CD14-positive monocyte (primary cell): ENCODE measurements around the gene TOM1. TPM values are rescaled to one million over a fixed set of nuclear protein-coding genes. Genes with fewer than 3 reads are reported as not detected.
A peak's percentile ranks its signal among the peaks of the same experiment; 100 is the strongest.

Experiments used
- DNase-seq, 3 donors: peaks; one replicate each; pipeline ENCODE4 v3.0.0-alpha.2; 2011 to 2022
- H2AFZ ChIP-seq: 2 replicates; pipeline ENCODE4 v1.6.0; 2012; ENCODE audit warnings: mild to moderate bottlenecking, low read depth, low read length, inconsistent platforms; ENCODE audit not compliant: insufficient read depth, poor library complexity, severe bottlenecking
- H3K27ac ChIP-seq, 2 donors: 1 replicate in 1 of 2; 2 replicates in 1 of 2; pipeline ENCODE4 v1.5.1; 2012 to 2013; ENCODE audit warnings: low read length in 2 of 2, control low read depth in 1 of 2, inconsistent platforms in 1 of 2, low read depth in 1 of 2, mild to moderate bottlenecking in 1 of 2
- H3K27me3 ChIP-seq, 2 donors: one replicate each; pipeline versions ENCODE4 v1.6.0 to v1.6.1; 2011 to 2013; ENCODE audit warnings: low read length in 2 of 2; ENCODE audit not compliant: control insufficient read depth in 2 of 2, insufficient read depth in 2 of 2
- H3K36me3 ChIP-seq, 2 donors: replicated peaks in 1 of 2; 1 replicate in 1 of 2; 2 replicates in 1 of 2; pipeline versions ENCODE4 v1.5.1 to v1.6.1; 2012 to 2013; ENCODE audit warnings: low read length in 2 of 2, control low read depth in 1 of 2, inconsistent platforms in 1 of 2, mild to moderate bottlenecking in 1 of 2; ENCODE audit not compliant: insufficient read depth in 2 of 2, control insufficient read depth in 1 of 2
- H3K4me1 ChIP-seq, 2 donors: 1 replicate in 1 of 2; 2 replicates in 1 of 2; pipeline versions ENCODE4 v1.5.1 to v1.6.1; 2012 to 2013; ENCODE audit warnings: low read length in 2 of 2, control low read depth in 1 of 2, inconsistent platforms in 1 of 2, mild to moderate bottlenecking in 1 of 2, moderate library complexity in 1 of 2; ENCODE audit not compliant: insufficient read depth in 2 of 2, control insufficient read depth in 1 of 2
- H3K4me2 ChIP-seq: replicated peaks from 2 replicates; pipeline ENCODE3; 2012; ENCODE audit warnings: low read length, moderate library complexity, mild to moderate bottlenecking; ENCODE audit not compliant: poor library complexity, severe bottlenecking; ENCODE audit errors: extremely low read depth
- H3K4me3 ChIP-seq, 3 experiments: fragments of 200-600 bp in 1 of 3; sonication (generic) in 1 of 3; replicated peaks in 1 of 3; 1 replicate in 2 of 3; 2 replicates in 1 of 3; pipeline ENCODE4 v1.5.1; 2011 to 2013; ENCODE audit warnings: low read length in 3 of 3, mild to moderate bottlenecking in 3 of 3, control low read depth in 2 of 3, low read depth in 2 of 3, inconsistent platforms in 1 of 3, moderate library complexity in 1 of 3
- H3K79me2 ChIP-seq: 2 replicates; pipeline ENCODE4 v1.6.0; 2012; ENCODE audit warnings: mild to moderate bottlenecking, control low read depth, inconsistent platforms, low read length, moderate library complexity; ENCODE audit not compliant: insufficient read depth
- H3K9ac ChIP-seq: 2 replicates; pipeline ENCODE4 v1.6.0; 2017; ENCODE audit warnings: low read length, mild to moderate bottlenecking; ENCODE audit not compliant: insufficient read depth, poor library complexity, severe bottlenecking
- H3K9me3 ChIP-seq, 2 donors: replicated peaks in 1 of 2; 1 replicate in 1 of 2; 2 replicates in 1 of 2; pipeline versions ENCODE4 v1.5.1 to v1.6.1; 2012 to 2013; ENCODE audit warnings: low read length in 2 of 2, control low read depth in 1 of 2; ENCODE audit not compliant: control insufficient read depth in 1 of 2, insufficient read depth in 1 of 2
- H4K20me1 ChIP-seq: 2 replicates; pipeline ENCODE4 v1.6.0; 2012; ENCODE audit warnings: mild to moderate bottlenecking, low read length, control low read depth, moderate library complexity; ENCODE audit not compliant: insufficient read depth
- H3K27ac Mint-ChIP-seq, 7 donors: one replicate each; pipeline ENCODE4 v1.8.0; 2020; ENCODE audit warnings: mild to moderate bottlenecking in 7 of 7, mixed read lengths in 7 of 7, moderate library complexity in 6 of 7, inconsistent platforms in 2 of 7
- H3K27me3 Mint-ChIP-seq, 3 donors: one replicate each; pipeline ENCODE4 v1.8.0; 2021 to 2022; ENCODE audit warnings: low read depth in 3 of 3, mild to moderate bottlenecking in 3 of 3, mixed read lengths in 3 of 3, moderate library complexity in 3 of 3, inconsistent platforms in 1 of 3
- H3K36me3 Mint-ChIP-seq, 2 donors: one replicate each; pipeline ENCODE4 v1.8.0; 2020; ENCODE audit warnings: mixed read lengths in 2 of 2, inconsistent platforms in 1 of 2, mild to moderate bottlenecking in 1 of 2
- H3K4me1 Mint-ChIP-seq: one replicate; pipeline ENCODE4 v1.8.0; 2020; ENCODE audit warnings: mild to moderate bottlenecking, mixed read lengths
- H3K4me3 Mint-ChIP-seq, 2 donors: one replicate each; pipeline ENCODE4 v1.8.0; 2020; ENCODE audit warnings: mild to moderate bottlenecking in 2 of 2, mixed read lengths in 2 of 2, moderate library complexity in 1 of 2
- H3K9me3 Mint-ChIP-seq, 7 donors: one replicate each; pipeline ENCODE4 v1.8.0; 2020 to 2022; ENCODE audit warnings: mixed read lengths in 7 of 7, mild to moderate bottlenecking in 6 of 7, moderate library complexity in 6 of 7, inconsistent platforms in 2 of 7
- WGBS: methylation state at CpG from one replicate; pipeline ENCODE4 v1.1.5; 2013; ENCODE audit warnings: missing lambda C conversion rate; ENCODE audit not compliant: insufficient coverage; 5-methylcytosine and 5-hydroxymethylcytosine counted together
- intact Hi-C, 2 donors: fragments of 100-400 bp; cut with micrococcal nuclease; formaldehyde crosslinking; loops; one replicate each; pipeline versions ENCODE4 v1.15.0 to v1.15.1; 2023
- polyA plus RNA-seq, 3 donors: library from polyadenylated mRNA; depleted of rRNA in 1 of 3; unstranded in 2 of 3; stranded (reverse) in 1 of 3; fragments of 300-500 nt in 2 of 3; fragments of >200 nt in 1 of 3; fragmentation: Illumina TruSeq in 2 of 3; gene quantifications; 1 replicate in 2 of 3; 2 replicates in 1 of 3; pipeline ENCODE4 v1.2.3, GENCODE V29; 2012 to 2021
- TF ChIP-seq, protein P1 (sequence below): fragments of 200-600 bp; IDR thresholded peaks from one replicate; pipeline ENCODE4 v1.8.0; 2022; ENCODE audit warnings: antibody characterized with exemption, mild to moderate bottlenecking

TOM1 gene
- polyA plus RNA-seq, 3 donors = 80.5 to 167 (median 120) TPM

DNA sequence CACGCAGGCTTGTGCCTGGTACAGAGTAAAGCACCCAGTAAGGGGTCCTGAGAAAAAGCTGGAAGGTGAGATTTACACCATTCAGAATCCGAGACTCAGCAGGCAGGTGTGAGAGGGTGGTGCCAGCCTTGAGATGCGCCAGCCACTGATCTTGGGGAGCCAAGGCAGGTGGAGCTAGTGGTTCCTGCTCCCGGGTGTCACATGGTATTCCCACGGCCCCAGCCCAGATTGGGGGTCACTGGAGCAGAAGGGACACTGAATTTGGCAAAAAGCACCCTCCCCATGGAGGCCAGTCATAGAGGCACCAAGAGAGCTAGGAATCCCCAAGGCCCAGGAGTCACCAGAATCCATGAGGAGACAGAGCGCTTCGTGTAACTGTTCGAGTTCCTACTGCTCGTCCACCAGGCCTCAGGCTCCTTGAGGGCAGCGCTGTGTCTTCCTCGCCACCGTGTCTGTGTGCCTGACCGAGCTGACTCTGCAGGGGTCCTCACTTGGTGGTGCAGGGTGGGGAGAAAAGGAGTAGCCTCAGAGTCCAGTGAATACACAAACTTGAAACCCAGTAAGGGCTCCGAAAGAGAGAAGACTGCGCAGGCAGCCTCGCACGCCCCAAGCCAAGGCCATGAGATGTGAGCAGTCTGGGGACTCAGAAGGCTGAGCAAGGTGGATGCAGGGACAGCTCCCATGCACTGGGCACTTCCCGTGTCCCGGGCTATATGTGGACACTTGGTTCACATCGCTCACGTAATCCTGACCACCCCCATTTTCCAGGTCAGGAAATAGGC lies 28.2 kb downstream of the TOM1 start:
- Mint-ChIP-seq H3K27me3 (peaks cover 0 to 2% (median 0%) of the 10 kb centered on the region in 3 donors), H3K27ac (peak overlapping the region; percentile 93 to 100 (median 99)), H3K9me3 (no peaks in the 10 kb centered on the region), H3K4me3 (peak overlapping the region in 1 of 2 donors; percentile 48), H3K36me3 (peaks cover 91 to 99% of the 10 kb centered on the region in 2 donors), H3K4me1 (peaks cover 50% of the 10 kb centered on the region)
- Histone ChIP-seq H3K27me3 (no peaks in the 10 kb centered on the region), H3K27ac (peak overlapping the region; percentile 87 to 97), H3K9ac (peak overlapping the region; percentile 57), H4K20me1 (peaks cover 15% of the 10 kb centered on the region), H3K4me3 (peak overlapping the region in 1 of 3 experiments; percentile 33), H3K4me1 (peaks cover 46% of the 10 kb centered on the region in 2 donors), H3K4me2 (peak overlapping the region; percentile 40), H3K9me3 (no peaks in the 10 kb centered on the region), H3K36me3 (peaks cover 69 to 76% of the 10 kb centered on the region in 2 donors), H2AFZ (no peak overlapping the region), H3K79me2 (peaks cover 4% of the 10 kb centered on the region)
- 92% methylated on average over 16 of the region's 21 CpGs for WGBS
- TF ChIP-seq, protein P1, sequence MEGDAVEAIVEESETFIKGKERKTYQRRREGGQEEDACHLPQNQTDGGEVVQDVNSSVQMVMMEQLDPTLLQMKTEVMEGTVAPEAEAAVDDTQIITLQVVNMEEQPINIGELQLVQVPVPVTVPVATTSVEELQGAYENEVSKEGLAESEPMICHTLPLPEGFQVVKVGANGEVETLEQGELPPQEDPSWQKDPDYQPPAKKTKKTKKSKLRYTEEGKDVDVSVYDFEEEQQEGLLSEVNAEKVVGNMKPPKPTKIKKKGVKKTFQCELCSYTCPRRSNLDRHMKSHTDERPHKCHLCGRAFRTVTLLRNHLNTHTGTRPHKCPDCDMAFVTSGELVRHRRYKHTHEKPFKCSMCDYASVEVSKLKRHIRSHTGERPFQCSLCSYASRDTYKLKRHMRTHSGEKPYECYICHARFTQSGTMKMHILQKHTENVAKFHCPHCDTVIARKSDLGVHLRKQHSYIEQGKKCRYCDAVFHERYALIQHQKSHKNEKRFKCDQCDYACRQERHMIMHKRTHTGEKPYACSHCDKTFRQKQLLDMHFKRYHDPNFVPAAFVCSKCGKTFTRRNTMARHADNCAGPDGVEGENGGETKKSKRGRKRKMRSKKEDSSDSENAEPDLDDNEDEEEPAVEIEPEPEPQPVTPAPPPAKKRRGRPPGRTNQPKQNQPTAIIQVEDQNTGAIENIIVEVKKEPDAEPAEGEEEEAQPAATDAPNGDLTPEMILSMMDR = no peak
- intact Hi-C loops = no loop called here
- no peak for DNase-seq

DNA sequence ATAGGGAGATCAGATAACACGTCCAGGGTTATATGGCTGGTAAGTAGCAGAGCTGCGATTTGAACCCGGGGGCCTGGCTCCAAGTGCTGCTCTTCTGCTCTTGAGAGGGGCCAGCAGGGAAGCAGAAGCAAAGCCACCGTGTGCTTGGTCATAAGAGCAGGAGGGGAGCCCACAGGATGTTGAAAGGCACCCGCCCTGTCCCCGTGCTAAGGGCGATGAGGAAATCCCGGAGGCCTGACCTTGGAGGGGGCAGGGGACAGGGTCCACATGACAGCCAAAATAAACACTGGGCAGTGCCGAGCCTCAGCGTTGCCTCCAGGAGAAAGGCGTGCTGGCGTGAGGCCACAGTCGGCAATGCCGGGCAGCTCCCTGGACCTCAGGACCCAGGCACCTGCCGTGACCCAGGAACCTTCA lies 28.8 kb downstream of the TOM1 start:
- Histone ChIP-seq H4K20me1 (peaks cover 9% of the 10 kb centered on the region), H3K27me3 (no peaks in the 10 kb centered on the region), H3K79me2 (peaks cover 4% of the 10 kb centered on the region), H3K4me1 (peaks cover 49% of the 10 kb centered on the region in 2 donors), H3K4me2 (peak overlapping the region; percentile 40), H3K9me3 (no peaks in the 10 kb centered on the region), H3K36me3 (peaks cover 69 to 76% of the 10 kb centered on the region in 2 donors), H3K4me3 (peak overlapping the region in 1 of 3 experiments; percentile 33), H2AFZ (no peak overlapping the region), H3K9ac (peak overlapping the region; percentile 57), H3K27ac (peak overlapping the region; percentile 87 to 97)
- Mint-ChIP-seq H3K27ac (peak overlapping the region; percentile 93 to 100 (median 99)), H3K4me3 (peak overlapping the region in 1 of 2 donors; percentile 48), H3K9me3 (no peaks in the 10 kb centered on the region), H3K27me3 (peaks cover 0 to 2% (median 1%) of the 10 kb centered on the region in 3 donors), H3K36me3 (peaks cover 91 to 99% of the 10 kb centered on the region in 2 donors), H3K4me1 (peaks cover 54% of the 10 kb centered on the region)
- 26% methylated on average over 15 of the region's 15 CpGs for WGBS
- peak; percentile 90 to 95 (median 92) for DNase-seq
- intact Hi-C loops = no loop called here
- TF ChIP-seq, protein P1 = no peak
